Neural cell (in vitro differentiated cells): ENCODE measurements around the gene F13B.

Experiments used
- EP300 ChIP-seq: fragments of 450-650 bp; conservative IDR thresholded peaks from 2 replicates; pipeline ENCODE4 v1.6.1; 2014; ENCODE audit warnings: antibody characterized with exemption, mild to moderate bottlenecking, moderate library complexity; ENCODE audit not compliant: poor library complexity, severe bottlenecking
- EZH2 ChIP-seq: fragments of 200-600, 300-800 bp; shearing (Covaris generic), sonication (generic); IDR thresholded peaks from 2 replicates; pipeline ENCODE4 v1.6.1; 2014; ENCODE audit warnings: antibody characterized with exemption, low read length, borderline replicate concordance, mild to moderate bottlenecking; ENCODE audit not compliant: insufficient read depth, poor library complexity, severe bottlenecking
- POLR2AphosphoS5 ChIP-seq: IDR thresholded peaks from 2 replicates; pipeline ENCODE4 v1.6.1; 2012
- RAD21 ChIP-seq: fragments of 450-650 bp; conservative IDR thresholded peaks from 2 replicates; pipeline ENCODE4 v1.6.1; 2014; ENCODE audit warnings: antibody characterized with exemption, mild to moderate bottlenecking, moderate library complexity
- TAF1 ChIP-seq: IDR thresholded peaks from 2 replicates; pipeline ENCODE4 v1.6.1; 2012; ENCODE audit warnings: low read depth
- TF ChIP-seq, protein P1 (sequence below): fragments of 450-650 bp; IDR thresholded peaks from 2 replicates; pipeline ENCODE4 v1.5.1; 2014; ENCODE audit warnings: antibody characterized with exemption, mild to moderate bottlenecking, moderate library complexity; ENCODE audit not compliant: poor library complexity, severe bottlenecking
- TF ChIP-seq, protein P2 (sequence below): IDR thresholded peaks from 2 replicates; pipeline ENCODE4 v1.6.1; 2012; ENCODE audit warnings: borderline replicate concordance

DNA sequence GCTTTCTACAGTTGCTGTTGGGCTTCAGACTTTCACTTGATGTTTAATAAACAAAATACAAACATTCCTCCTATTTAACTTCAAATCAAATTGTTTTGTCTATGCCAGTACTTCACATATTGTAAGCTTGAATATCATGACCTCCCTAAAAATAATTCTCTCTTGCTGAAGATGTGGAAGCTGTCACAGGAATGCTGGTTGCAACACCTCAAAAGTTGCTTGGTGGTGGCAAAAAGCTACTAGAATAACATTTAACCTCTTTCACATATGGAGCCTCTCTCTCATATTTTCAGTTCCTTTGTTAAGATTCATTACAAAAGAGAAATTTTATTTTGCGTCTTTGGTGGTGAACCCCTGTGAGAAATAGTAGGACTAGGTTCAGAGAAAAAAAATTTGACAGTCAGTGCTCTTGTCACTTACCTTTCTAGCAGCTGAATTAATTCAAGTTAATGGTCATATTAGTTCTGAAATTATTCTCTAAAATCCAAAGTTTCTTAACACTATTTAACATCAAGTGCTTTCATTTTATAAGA is 25.5 kb upstream of the F13B start:
- TF ChIP-seq TAF1 = no peak
- TF ChIP-seq, protein P1, sequence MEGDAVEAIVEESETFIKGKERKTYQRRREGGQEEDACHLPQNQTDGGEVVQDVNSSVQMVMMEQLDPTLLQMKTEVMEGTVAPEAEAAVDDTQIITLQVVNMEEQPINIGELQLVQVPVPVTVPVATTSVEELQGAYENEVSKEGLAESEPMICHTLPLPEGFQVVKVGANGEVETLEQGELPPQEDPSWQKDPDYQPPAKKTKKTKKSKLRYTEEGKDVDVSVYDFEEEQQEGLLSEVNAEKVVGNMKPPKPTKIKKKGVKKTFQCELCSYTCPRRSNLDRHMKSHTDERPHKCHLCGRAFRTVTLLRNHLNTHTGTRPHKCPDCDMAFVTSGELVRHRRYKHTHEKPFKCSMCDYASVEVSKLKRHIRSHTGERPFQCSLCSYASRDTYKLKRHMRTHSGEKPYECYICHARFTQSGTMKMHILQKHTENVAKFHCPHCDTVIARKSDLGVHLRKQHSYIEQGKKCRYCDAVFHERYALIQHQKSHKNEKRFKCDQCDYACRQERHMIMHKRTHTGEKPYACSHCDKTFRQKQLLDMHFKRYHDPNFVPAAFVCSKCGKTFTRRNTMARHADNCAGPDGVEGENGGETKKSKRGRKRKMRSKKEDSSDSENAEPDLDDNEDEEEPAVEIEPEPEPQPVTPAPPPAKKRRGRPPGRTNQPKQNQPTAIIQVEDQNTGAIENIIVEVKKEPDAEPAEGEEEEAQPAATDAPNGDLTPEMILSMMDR = no peak
- TF ChIP-seq POLR2AphosphoS5 = no peak
- no peak for TF ChIP-seq RAD21
- TF ChIP-seq EP300 = no peak
- no peak for TF ChIP-seq EZH2
- TF ChIP-seq, protein P2, sequence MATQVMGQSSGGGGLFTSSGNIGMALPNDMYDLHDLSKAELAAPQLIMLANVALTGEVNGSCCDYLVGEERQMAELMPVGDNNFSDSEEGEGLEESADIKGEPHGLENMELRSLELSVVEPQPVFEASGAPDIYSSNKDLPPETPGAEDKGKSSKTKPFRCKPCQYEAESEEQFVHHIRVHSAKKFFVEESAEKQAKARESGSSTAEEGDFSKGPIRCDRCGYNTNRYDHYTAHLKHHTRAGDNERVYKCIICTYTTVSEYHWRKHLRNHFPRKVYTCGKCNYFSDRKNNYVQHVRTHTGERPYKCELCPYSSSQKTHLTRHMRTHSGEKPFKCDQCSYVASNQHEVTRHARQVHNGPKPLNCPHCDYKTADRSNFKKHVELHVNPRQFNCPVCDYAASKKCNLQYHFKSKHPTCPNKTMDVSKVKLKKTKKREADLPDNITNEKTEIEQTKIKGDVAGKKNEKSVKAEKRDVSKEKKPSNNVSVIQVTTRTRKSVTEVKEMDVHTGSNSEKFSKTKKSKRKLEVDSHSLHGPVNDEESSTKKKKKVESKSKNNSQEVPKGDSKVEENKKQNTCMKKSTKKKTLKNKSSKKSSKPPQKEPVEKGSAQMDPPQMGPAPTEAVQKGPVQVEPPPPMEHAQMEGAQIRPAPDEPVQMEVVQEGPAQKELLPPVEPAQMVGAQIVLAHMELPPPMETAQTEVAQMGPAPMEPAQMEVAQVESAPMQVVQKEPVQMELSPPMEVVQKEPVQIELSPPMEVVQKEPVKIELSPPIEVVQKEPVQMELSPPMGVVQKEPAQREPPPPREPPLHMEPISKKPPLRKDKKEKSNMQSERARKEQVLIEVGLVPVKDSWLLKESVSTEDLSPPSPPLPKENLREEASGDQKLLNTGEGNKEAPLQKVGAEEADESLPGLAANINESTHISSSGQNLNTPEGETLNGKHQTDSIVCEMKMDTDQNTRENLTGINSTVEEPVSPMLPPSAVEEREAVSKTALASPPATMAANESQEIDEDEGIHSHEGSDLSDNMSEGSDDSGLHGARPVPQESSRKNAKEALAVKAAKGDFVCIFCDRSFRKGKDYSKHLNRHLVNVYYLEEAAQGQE = no peak
